Endothelial cell of umbilical vein (primary cell): ENCODE measurements around the gene TLX3. TPM values are rescaled to one million over a fixed set of nuclear protein-coding genes. Genes with fewer than 3 reads are reported as not detected.

Experiments used
- BruUV-seq: library from RNA; stranded (reverse); fragments of 400-500 nt; replicated peaks from 2 replicates; lab custom pipeline; 2021; lab: Mats Ljungman, UMichigan
- CTCF ChIA-PET: fragments of 300-600, 350-600 bp; sonication (Branson Sonifier 250); formaldehyde crosslinking; loops from one replicate; lab custom pipeline; 2021; ENCODE audit warnings: antibody characterized with exemption, inconsistent platforms; lab: Charles Lee
- POLR2A ChIA-PET: fragments of 300-600, 350-600 bp; sonication (Branson Sonifier 250); formaldehyde crosslinking; loops from one replicate; lab custom pipeline; 2021; ENCODE audit warnings: antibody characterized with exemption, inconsistent platforms; lab: Charles Lee
- DNase-seq: peaks from one replicate; pipeline ENCODE4 v3.0.0-alpha.2; 2011; ENCODE audit warnings: low read depth, low spot score
- FAIRE-seq: peaks from 2 replicates; lab custom pipeline; 2011; peaks lifted over from hg19 to GRCh38; lab: Jason Lieb, UNC
- H2AFZ ChIP-seq: 2 replicates; pipeline ENCODE4 v1.6.0; 2012; ENCODE audit warnings: low read depth, low read length, control low read depth, inconsistent platforms
- H3K27ac ChIP-seq: 2 replicates; pipeline ENCODE4 v1.5.1; 2011; ENCODE audit warnings: low read depth, mild to moderate bottlenecking, control low read depth, low read length, moderate library complexity; ENCODE audit not compliant: insufficient read depth
- H3K27me3 ChIP-seq, 2 experiments: 2 replicates each; pipeline versions ENCODE4 v1.6.0 to v1.6.1; 2011; ENCODE audit warnings: low read length in 2 of 2, mixed read lengths in 1 of 2; ENCODE audit not compliant: control insufficient read depth in 2 of 2, insufficient read depth in 2 of 2
- H3K36me3 ChIP-seq, 2 experiments: 2 replicates in 1 of 2; 3 replicates in 1 of 2; pipeline ENCODE4 v1.5.1; 2011; ENCODE audit warnings: low read length in 2 of 2, mild to moderate bottlenecking in 1 of 2, moderate library complexity in 1 of 2; ENCODE audit not compliant: control insufficient read depth in 2 of 2, insufficient read depth in 2 of 2; ENCODE audit errors: extremely low read depth in 1 of 2
- H3K4me1 ChIP-seq: 3 replicates; pipeline ENCODE4 v1.5.1; 2011; ENCODE audit warnings: mild to moderate bottlenecking, low read length; ENCODE audit not compliant: control insufficient read depth, insufficient read depth; ENCODE audit errors: extremely low read depth
- H3K4me2 ChIP-seq: 2 replicates; pipeline ENCODE4 v1.6.1; 2011; ENCODE audit warnings: low read length, control low read depth, mixed read lengths; ENCODE audit not compliant: insufficient read depth
- H3K4me3 ChIP-seq, 3 experiments: fragments of 200-600 bp in 1 of 3; sonication (generic), shearing (Covaris generic) in 1 of 3; replicated peaks in 1 of 3; 2 replicates each; pipeline ENCODE4 v1.5.1; 2011 to 2016; ENCODE audit warnings: control low read depth in 3 of 3, low read length in 3 of 3, mild to moderate bottlenecking in 2 of 3, inconsistent platforms in 1 of 3, low read depth in 1 of 3, moderate library complexity in 1 of 3; ENCODE audit not compliant: insufficient read depth in 1 of 3
- H3K79me2 ChIP-seq: 2 replicates; pipeline ENCODE4 v1.6.0; 2012; ENCODE audit warnings: low read length, inconsistent platforms; ENCODE audit not compliant: control insufficient read depth, insufficient read depth
- H3K9ac ChIP-seq: replicated peaks from 2 replicates; pipeline ENCODE3; 2011; ENCODE audit warnings: low read length, control low read depth; ENCODE audit not compliant: insufficient read depth; ENCODE audit errors: extremely low read depth
- H3K9me1 ChIP-seq: replicated peaks from 3 replicates; pipeline ENCODE4 v1.6.0; 2011; ENCODE audit warnings: mild to moderate bottlenecking, low read length; ENCODE audit not compliant: control insufficient read depth, insufficient read depth; ENCODE audit errors: extremely low read depth
- H3K9me3 ChIP-seq: replicated peaks from 2 replicates; pipeline ENCODE4 v1.5.1; 2012; ENCODE audit warnings: low read length, inconsistent platforms; ENCODE audit not compliant: control insufficient read depth, insufficient read depth
- H4K20me1 ChIP-seq: replicated peaks from 2 replicates; pipeline ENCODE3; 2011; ENCODE audit warnings: mild to moderate bottlenecking, low read length; ENCODE audit not compliant: control insufficient read depth, insufficient read depth; ENCODE audit errors: extremely low read depth
- CTCF ChIP-seq, 2 donors: IDR thresholded peaks; 1 replicate in 1 of 2; 2 replicates in 1 of 2; pipeline ENCODE4 v1.5.1; 2011; ENCODE audit warnings: low read length in 2 of 2, mild to moderate bottlenecking in 2 of 2, moderate library complexity in 2 of 2, control low read depth in 1 of 2, inconsistent platforms in 1 of 2, low read depth in 1 of 2; ENCODE audit not compliant: insufficient read depth in 1 of 2; ENCODE audit errors: extremely low read depth in 1 of 2
- EZH2 ChIP-seq: IDR thresholded peaks from 2 replicates; pipeline ENCODE4 v1.6.1; 2012; ENCODE audit warnings: borderline replicate concordance, low read depth, mild to moderate bottlenecking, moderate library complexity, low read length, inconsistent platforms; ENCODE audit not compliant: severe bottlenecking
- FOS ChIP-seq: IDR thresholded peaks from 2 replicates; pipeline ENCODE4 v1.6.1; 2011; ENCODE audit warnings: mild to moderate bottlenecking, low read length, moderate library complexity, borderline replicate concordance; ENCODE audit not compliant: insufficient read depth
- GATA2 ChIP-seq: IDR thresholded peaks from 2 replicates; pipeline ENCODE4 v1.7.0; 2011; ENCODE audit warnings: low read depth, mild to moderate bottlenecking, moderate library complexity, mixed read lengths, low read length; ENCODE audit not compliant: insufficient read length, insufficient read depth
- JUN ChIP-seq: IDR thresholded peaks from 2 replicates; pipeline ENCODE4 v1.6.1; 2011; ENCODE audit warnings: borderline replicate concordance, low read depth; ENCODE audit not compliant: insufficient read length, insufficient read depth
- MAX ChIP-seq: IDR thresholded peaks from 2 replicates; pipeline ENCODE4 v1.6.1; 2011; ENCODE audit not compliant: insufficient read depth, insufficient read length
- MYC ChIP-seq: IDR thresholded peaks from one replicate; pipeline ENCODE4 v1.6.1; 2011; ENCODE audit warnings: mild to moderate bottlenecking, low read depth, low read length
- POLR2A ChIP-seq: IDR thresholded peaks from 2 replicates; pipeline ENCODE4 v1.6.1; 2012; ENCODE audit warnings: low read depth, mild to moderate bottlenecking, control low read depth, low read length
- POLR2AphosphoS5 ChIP-seq: IDR thresholded peaks from 2 replicates; pipeline ENCODE4 v1.6.1; 2012; ENCODE audit warnings: low read depth, mild to moderate bottlenecking, control low read depth, low read length, moderate library complexity; ENCODE audit not compliant: insufficient read depth
- dilution Hi-C: fragments of 300-500 bp; cut with MboI; formaldehyde crosslinking; loops from one replicate; pipeline ENCODE4 v1.15.0; 2019; ENCODE audit warnings: low sequenced_read_pairs; ENCODE audit not compliant: extremely low pct_ligation_motif_present
- intact Hi-C: fragments of 100-400 bp; cut with micrococcal nuclease; formaldehyde crosslinking; loops from one replicate; pipeline ENCODE4 v1.10.0; 2022
- polyA plus RNA-seq, 4 experiments: library from polyadenylated mRNA; depleted of rRNA in 3 of 4; stranded (reverse) in 3 of 4; unstranded in 1 of 4; fragments of >200 nt; gene quantifications; 2 replicates each; pipeline versions ENCODE4 v1.2.1 to v1.2.3, GENCODE V29; 2011 to 2012; ENCODE audit warnings: missing spikeins in 1 of 4
- total RNA-seq: library from RNA; stranded (reverse); gene quantifications from 2 replicates; pipeline ENCODE4 v1.2.3, GENCODE V29; 2021

TLX3 gene
- total and polyA plus RNA-seq, 2 donors (not counting 3 experiments of a cell fraction or from before 2014, with no cell fraction given), result not detected

DNA sequence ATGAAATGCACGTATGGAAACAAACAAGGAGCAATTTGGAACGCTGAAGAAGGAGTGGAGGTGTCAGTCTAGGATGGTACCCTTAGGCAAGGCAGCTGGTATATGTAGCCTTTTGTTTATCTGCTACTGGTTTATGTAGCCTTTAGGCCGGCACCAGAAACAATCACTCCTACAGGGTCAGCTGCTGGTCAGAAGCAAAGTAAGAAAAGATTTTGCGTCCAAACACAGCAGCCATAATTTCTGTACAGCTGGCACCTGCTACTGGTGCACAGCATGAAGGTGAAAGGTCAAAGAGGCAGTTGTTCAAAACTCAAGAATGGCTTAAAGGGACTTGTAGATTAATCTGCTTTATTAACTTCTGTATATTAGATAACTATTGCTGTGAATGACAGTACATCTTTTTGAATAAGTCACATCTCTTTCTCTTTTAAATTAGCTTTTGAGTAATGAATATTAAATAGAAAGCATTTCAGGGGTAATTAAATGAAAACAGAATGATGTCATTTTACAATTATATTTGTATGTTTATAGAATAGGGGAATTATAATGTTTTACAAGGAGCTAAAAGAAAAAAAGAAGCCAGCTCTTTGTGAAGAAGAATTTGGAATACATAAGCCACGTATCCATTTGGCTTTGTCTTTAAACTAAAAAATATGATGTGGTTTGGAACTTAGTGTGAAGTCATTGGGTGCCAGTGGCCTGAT, 33.1 kb upstream of the TLX3 start:
- Histone ChIP-seq H3K9me3 (no peaks in the 10 kb centered on the region), H2AFZ (no peak overlapping the region), H3K79me2 (no peaks in the 10 kb centered on the region), H3K27me3 (no peaks in the 10 kb centered on the region), H3K9me1 (no peaks in the 10 kb centered on the region), H3K27ac (no peak overlapping the region), H3K36me3 (no peaks in the 10 kb centered on the region), H3K9ac (no peak overlapping the region), H3K4me2 (no peak overlapping the region), H3K4me3 (no peak overlapping the region), H3K4me1 (no peaks in the 10 kb centered on the region), H4K20me1 (no peaks in the 10 kb centered on the region)
- intact Hi-C loops, result no loop called here
- no TSS peak for BruUV-seq
- ChIA-PET POLR2A (no interaction called here), CTCF (interaction anchor here (1.5 to 1.7 kb wide), 2 partner anchors 18 to 66 kb away, joined by 6 read pairs; no protein-coding TSS in a partner anchor)
- no peak for DNase-seq
- dilution Hi-C loops, result no loop called here
- TF ChIP-seq MAX (no peak), POLR2A (no peak), MYC (no peak), FOS (no peak), CTCF (IDR thresholded peaks at IDR 0.05; ENCODE audit: extremely low read depth in 1 of 2, insufficient read depth in 1 of 2, low read depth in 1 of 2, low read length in 2 of 2) (no peak), JUN (no peak), POLR2AphosphoS5 (no peak), GATA2 (no peak), EZH2 (no peak)
- no peak for FAIRE-seq
